ENCODE data around the gene NES. TPM values are rescaled to one million over a fixed set of nuclear protein-coding genes. Genes with fewer than 3 reads are reported as not detected.
A peak's percentile ranks its signal among the peaks of the same experiment; 100 is the strongest.

NES gene
- total RNA-seq, 2 experiments from 2014 or later, result not detected

DNA sequence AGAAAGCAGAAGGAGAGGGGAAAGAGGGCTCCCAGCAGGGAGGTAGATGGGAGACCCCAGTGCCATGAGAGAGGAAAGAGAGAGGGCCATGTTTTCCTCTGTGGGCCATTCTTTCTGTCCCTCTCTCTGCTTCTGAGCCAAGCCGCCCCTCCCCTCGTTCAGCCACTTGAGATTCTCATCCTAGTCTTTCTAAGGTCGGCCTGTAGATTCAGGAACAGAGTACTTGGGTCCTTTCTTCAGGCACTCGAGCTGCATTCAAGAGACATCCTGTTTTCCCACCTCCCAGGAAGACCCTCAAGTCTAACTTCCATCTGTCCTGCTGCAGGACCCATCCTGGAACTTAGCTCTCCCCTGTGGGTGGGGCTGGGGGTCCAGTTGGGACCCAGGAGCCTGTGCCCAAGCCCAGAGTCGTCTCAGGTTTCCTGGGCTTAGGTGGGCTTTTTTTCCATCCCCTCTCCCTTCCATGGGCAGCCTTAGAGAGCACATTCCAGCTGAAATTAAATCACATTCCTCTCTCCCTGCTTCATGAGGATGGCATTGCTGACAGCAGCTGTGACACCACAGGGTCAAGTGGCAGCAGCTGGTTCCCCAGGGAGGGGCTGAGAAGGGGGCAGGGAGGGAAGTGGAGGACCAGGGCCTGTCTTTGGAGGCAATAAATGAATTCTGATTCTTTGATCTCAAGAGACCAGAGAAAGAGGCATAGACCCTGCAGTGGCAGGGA lies 13.0 kb downstream of the NES start:
- no peak for DNase-seq
- no peak overlapping the region for H3K4me3 Mint-ChIP-seq
- peaks cover 45% of the 10 kb centered on the region for H3K4me1 Mint-ChIP-seq
- ChIA-PET CTCF (interaction anchor here (0.6 to 1.8 kb wide), 7 partner anchors 12 to 1490 kb away, joined by 3 to 5 read pairs (median 4); partner anchors contain the start of gene NES), POLR2A (no interaction called here)
- no peaks in the 10 kb centered on the region for H3K9me3 Mint-ChIP-seq
- no peaks in the 10 kb centered on the region for H3K36me3 Mint-ChIP-seq (ENCODE audit: low read depth)
- no peak overlapping the region for H3K27ac Mint-ChIP-seq
- peaks cover 15% of the 10 kb centered on the region for H3K27me3 Mint-ChIP-seq

GRCh38 chr1:156663178-156663577 lies 14.0 kb downstream of the NES start:
- Mint-ChIP-seq H3K4me3 (no peak overlapping the region), H3K4me1 (peaks cover 51% of the 10 kb centered on the region), H3K9me3 (no peaks in the 10 kb centered on the region), H3K36me3 (ENCODE audit: low read depth) (no peaks in the 10 kb centered on the region), H3K27me3 (peaks cover 15% of the 10 kb centered on the region), H3K27ac (peak overlapping the region; percentile 34)
- ChIA-PET POLR2A (no interaction called here), CTCF (interaction anchor here (0.9 to 6.6 kb wide), 2 partner anchors 55 to 63 kb away, joined by 4 to 54 read pairs; partner anchors contain the start of genes ISG20L2 and METTL25B)
- DNase-seq, result no peak

DNA sequence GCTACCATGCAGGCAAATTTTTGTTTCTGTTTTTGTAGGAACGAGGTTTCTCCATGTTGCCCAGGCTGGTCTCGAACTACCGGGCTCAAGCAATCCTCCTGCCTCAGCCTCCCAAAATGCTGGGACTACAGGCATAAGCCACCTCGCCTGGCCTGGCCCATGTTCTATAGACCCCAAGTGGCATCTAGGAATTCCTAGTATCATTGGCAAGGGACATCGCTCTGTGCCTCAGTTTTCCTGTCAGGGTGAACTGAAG lies 14.5 kb downstream of the NES start:
- CTCF ChIA-PET, result interaction anchor here (0.9 to 6.6 kb wide), 2 partner anchors 54 to 63 kb away, joined by 4 to 54 read pairs; partner anchors contain the start of genes ISG20L2 and METTL25B
- no peak overlapping the region for H3K4me3 Mint-ChIP-seq
- peaks cover 55% of the 10 kb centered on the region for H3K4me1 Mint-ChIP-seq
- no peaks in the 10 kb centered on the region for H3K36me3 Mint-ChIP-seq (ENCODE audit: low read depth)
- H3K27ac Mint-ChIP-seq, result no peak overlapping the region
- DNase-seq, result no peak
- no peaks in the 10 kb centered on the region for H3K9me3 Mint-ChIP-seq
- POLR2A ChIA-PET, result no interaction called here
- peaks cover 17% of the 10 kb centered on the region for H3K27me3 Mint-ChIP-seq

GRCh38 chr1:156662005-156662799 lies 15.0 kb downstream of the NES start:
- DNase-seq, result no peak
- ChIA-PET CTCF (interaction anchor here (0.6 to 6.6 kb wide), 8 partner anchors 10 to 198 kb away, joined by 3 to 54 read pairs (median 6); partner anchors contain the start of genes BCAN, CRABP2, ISG20L2 and METTL25B), POLR2A (no interaction called here)
- H3K4me3 Mint-ChIP-seq, result no peak overlapping the region
- H3K27me3 Mint-ChIP-seq, result peaks cover 21% of the 10 kb centered on the region
- no peaks in the 10 kb centered on the region for H3K9me3 Mint-ChIP-seq
- no peaks in the 10 kb centered on the region for H3K36me3 Mint-ChIP-seq (ENCODE audit: low read depth)
- peaks cover 60% of the 10 kb centered on the region for H3K4me1 Mint-ChIP-seq
- no peak overlapping the region for H3K27ac Mint-ChIP-seq

GRCh38 chr1:156660752-156661112 lies 16.5 kb downstream of the NES start:
- ChIA-PET CTCF (interaction anchor here (0.7 to 6.6 kb wide), 27 partner anchors 9 to 215 kb away, joined by 3 to 54 read pairs (median 5); partner anchors contain the start of genes BCAN, CRABP2, ISG20L2 and METTL25B), POLR2A (interaction anchor here (0.6 kb wide), 1 partner anchor 49 kb away, joined by 4 read pairs; no protein-coding TSS in a partner anchor)
- H3K27me3 Mint-ChIP-seq, result peaks cover 34% of the 10 kb centered on the region
- H3K36me3 Mint-ChIP-seq (ENCODE audit: low read depth), result no peaks in the 10 kb centered on the region
- peak overlapping the region; percentile 73 for H3K4me3 Mint-ChIP-seq
- no peaks in the 10 kb centered on the region for H3K9me3 Mint-ChIP-seq
- H3K4me1 Mint-ChIP-seq, result peaks cover 66% of the 10 kb centered on the region
- H3K27ac Mint-ChIP-seq, result peak overlapping the region; percentile 82
- no peak for DNase-seq

- DNase-seq, result peak; percentile 92
- Mint-ChIP-seq H3K4me3 (peak overlapping the region; percentile 73), H3K27ac (peak overlapping the region; percentile 82), H3K9me3 (no peaks in the 10 kb centered on the region), H3K36me3 (ENCODE audit: low read depth) (no peaks in the 10 kb centered on the region), H3K27me3 (peaks cover 35% of the 10 kb centered on the region), H3K4me1 (peaks cover 61% of the 10 kb centered on the region)
- ChIA-PET POLR2A (no interaction called here), CTCF (interaction anchor here (0.6 to 6.6 kb wide), 32 partner anchors 10 to 202 kb away, joined by 3 to 54 read pairs (median 5); partner anchors contain the start of genes BCAN, CRABP2, ISG20L2 and METTL25B)
Measured at GRCh38 chr1:156659988-156660751, 17.0 kb downstream of the NES start.

DNA sequence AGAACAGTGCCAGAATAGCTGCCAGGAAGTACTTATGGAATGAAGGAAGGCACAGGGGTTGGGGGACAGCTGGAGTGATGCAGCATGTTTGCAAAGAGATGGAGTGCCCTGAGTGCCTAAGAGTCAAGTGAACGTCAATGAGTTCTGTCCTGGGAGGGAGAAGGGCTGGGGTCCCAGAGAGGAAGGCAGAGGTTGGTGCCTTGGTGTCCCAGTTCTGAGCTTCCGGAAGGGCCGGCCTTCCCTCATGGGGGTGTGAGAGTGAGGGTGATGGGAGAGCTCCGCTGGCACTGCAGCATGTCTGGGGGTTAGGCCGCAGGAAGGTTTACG lies 17.6 kb downstream of the NES start:
- H3K4me3 Mint-ChIP-seq, result peak overlapping the region; percentile 73
- ChIA-PET POLR2A (no interaction called here), CTCF (interaction anchor here (0.6 to 6.6 kb wide), 21 partner anchors 9 to 202 kb away, joined by 3 to 54 read pairs (median 7); partner anchors contain the start of genes BCAN, CRABP2, ISG20L2 and METTL25B)
- peaks cover 60% of the 10 kb centered on the region for H3K4me1 Mint-ChIP-seq
- peaks cover 38% of the 10 kb centered on the region for H3K27me3 Mint-ChIP-seq
- H3K36me3 Mint-ChIP-seq (ENCODE audit: low read depth), result no peaks in the 10 kb centered on the region
- no peak overlapping the region for H3K27ac Mint-ChIP-seq
- no peaks in the 10 kb centered on the region for H3K9me3 Mint-ChIP-seq
- no peak for DNase-seq

DNA sequence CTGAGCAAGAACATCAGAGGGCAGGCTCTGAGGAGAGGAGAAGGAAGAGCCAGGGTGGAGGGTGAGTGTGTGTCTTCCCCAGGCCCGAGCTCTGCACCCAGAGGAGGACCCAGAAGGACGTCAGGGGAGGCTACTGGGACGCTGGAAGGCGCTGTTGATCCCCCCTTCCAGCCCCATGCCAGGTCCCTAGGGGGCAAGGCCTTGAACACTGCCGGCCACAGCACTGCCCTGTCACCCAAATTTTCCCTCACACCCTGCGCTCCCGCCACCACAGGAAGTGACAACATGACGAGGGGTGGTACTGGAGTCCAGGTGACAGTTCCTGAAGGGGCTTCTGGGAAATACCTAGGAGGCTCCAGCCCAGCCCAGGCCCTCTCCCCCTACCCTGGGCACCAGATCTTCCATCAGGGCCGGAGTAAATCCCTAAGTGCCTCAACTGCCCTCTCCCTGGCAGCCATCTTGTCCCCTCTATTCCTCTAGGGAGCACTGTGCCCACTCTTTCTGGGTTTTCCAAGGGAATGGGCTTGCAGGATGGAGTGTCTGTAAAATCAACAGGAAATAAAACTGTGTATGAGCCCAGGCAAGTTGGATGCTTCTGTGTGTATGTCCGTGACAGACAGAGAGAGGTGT lies 18.1 kb downstream of the NES start:
- CTCF ChIA-PET, result interaction anchor here (0.6 to 6.6 kb wide), 21 partner anchors 9 to 201 kb away, joined by 3 to 54 read pairs (median 7); partner anchors contain the start of genes BCAN, CRABP2, ISG20L2 and METTL25B
- POLR2A ChIA-PET, result no interaction called here

GRCh38 chr1:156658496-156658895 lies 18.7 kb downstream of the NES start:
- Mint-ChIP-seq H3K27ac (no peak overlapping the region), H3K4me3 (no peak overlapping the region), H3K4me1 (peaks cover 57% of the 10 kb centered on the region), H3K36me3 (ENCODE audit: low read depth) (no peaks in the 10 kb centered on the region), H3K27me3 (peaks cover 47% of the 10 kb centered on the region), H3K9me3 (no peaks in the 10 kb centered on the region)
- ChIA-PET CTCF (interaction anchor here (0.9 to 6.6 kb wide), 13 partner anchors 10 to 225 kb away, joined by 3 to 54 read pairs (median 4); partner anchors contain the start of genes BCAN, ISG20L2, METTL25B and NES), POLR2A (no interaction called here)
- no peak for DNase-seq

More for the DNA sequence above, 18.1 kb downstream of the NES start:
- peaks cover 57% of the 10 kb centered on the region for H3K4me1 Mint-ChIP-seq
- no peaks in the 10 kb centered on the region for H3K36me3 Mint-ChIP-seq (ENCODE audit: low read depth)
- no peaks in the 10 kb centered on the region for H3K9me3 Mint-ChIP-seq
- H3K4me3 Mint-ChIP-seq, result no peak overlapping the region
- no peak for DNase-seq
- peaks cover 42% of the 10 kb centered on the region for H3K27me3 Mint-ChIP-seq
- H3K27ac Mint-ChIP-seq, result no peak overlapping the region

DNA sequence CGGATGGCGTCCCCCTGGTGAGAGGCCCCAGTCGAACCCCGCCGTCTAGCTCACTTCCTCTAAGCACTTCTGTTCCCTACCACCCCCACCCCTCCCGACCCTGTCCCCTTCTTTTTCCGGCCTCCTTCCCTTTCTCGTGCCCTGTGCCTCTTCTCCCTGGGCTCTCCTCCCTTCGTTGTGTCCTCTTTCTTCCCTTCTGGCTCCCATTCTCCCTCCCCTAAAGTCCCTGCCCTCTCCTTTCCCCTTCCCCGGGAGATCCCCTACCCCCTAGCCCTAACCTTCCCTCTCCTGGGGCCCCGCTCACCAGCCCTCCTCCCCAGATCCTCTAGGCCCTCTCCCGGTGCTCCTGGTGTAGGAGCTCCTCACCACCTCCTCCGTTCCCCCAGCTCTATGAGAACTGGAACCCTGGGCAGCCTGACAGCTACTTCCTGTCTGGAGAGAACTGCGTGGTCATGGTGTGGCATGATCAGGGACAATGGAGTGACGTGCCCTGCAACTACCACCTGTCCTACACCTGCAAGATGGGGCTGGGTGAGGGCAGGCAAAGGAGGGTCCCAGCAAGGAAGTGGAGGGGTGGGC lies 19.4 kb downstream of the NES start:
- CTCF ChIA-PET, result interaction anchor here (0.9 to 6.6 kb wide), 12 partner anchors 9 to 224 kb away, joined by 3 to 54 read pairs (median 4); partner anchors contain the start of genes BCAN, ISG20L2 and METTL25B
- Mint-ChIP-seq H3K36me3 (ENCODE audit: low read depth) (no peaks in the 10 kb centered on the region), H3K27me3 (peaks cover 47% of the 10 kb centered on the region), H3K9me3 (no peaks in the 10 kb centered on the region), H3K4me3 (no peak overlapping the region), H3K4me1 (peaks cover 55% of the 10 kb centered on the region), H3K27ac (no peak overlapping the region)
- POLR2A ChIA-PET, result no interaction called here
- DNase-seq, result no peak

- ChIA-PET CTCF (interaction anchor here (0.9 to 6.6 kb wide), 14 partner anchors 8 to 224 kb away, joined by 3 to 54 read pairs (median 4); partner anchors contain the start of genes BCAN, ISG20L2 and METTL25B), POLR2A (no interaction called here)
- no peak overlapping the region for H3K27ac Mint-ChIP-seq
- H3K4me3 Mint-ChIP-seq, result no peak overlapping the region
- H3K36me3 Mint-ChIP-seq (ENCODE audit: low read depth), result no peaks in the 10 kb centered on the region
- peaks cover 49% of the 10 kb centered on the region for H3K4me1 Mint-ChIP-seq
- H3K27me3 Mint-ChIP-seq, result peaks cover 49% of the 10 kb centered on the region
- DNase-seq, result peak; percentile 69
- no peaks in the 10 kb centered on the region for H3K9me3 Mint-ChIP-seq
Measured at GRCh38 chr1:156656806-156657740, 20.1 kb downstream of the NES start.

Measured in activated CD4-positive, alpha-beta T cell treated with anti-CD3 and anti-CD28 coated beads, Interleukin-2, amount 10 ng/mL, durations not matched to agents 7 days and 5 days (primary cell).